Neural cell (in vitro differentiated cells): ENCODE data around the gene ADGRG1. TPM values are rescaled to one million over a fixed set of nuclear protein-coding genes. Genes with fewer than 3 reads are reported as not detected.
A peak's percentile ranks its signal among the peaks of the same experiment; 100 is the strongest.

Experiments used
- H2AFZ ChIP-seq: fragments of 200-600, 300-800 bp; sonication (generic), shearing (Covaris generic); 2 replicates; pipeline ENCODE4 v1.6.0; 2014; ENCODE audit warnings: low read depth, mild to moderate bottlenecking, antibody characterized with exemption, low read length, moderate library complexity
- H3F3A ChIP-seq: fragments of 200-600 bp; shearing (Covaris generic); 2 replicates; pipeline ENCODE4 v1.6.1; 2016; ENCODE audit warnings: mild to moderate bottlenecking, moderate library complexity, mixed read lengths, antibody characterized with exemption, low read length; ENCODE audit not compliant: insufficient read depth, poor library complexity, severe bottlenecking
- H3K27ac ChIP-seq: fragments of 200-600, 300-800 bp; sonication (generic), shearing (Covaris generic); 2 replicates; pipeline ENCODE4 v1.5.1; 2014; ENCODE audit warnings: mild to moderate bottlenecking, low read length, moderate library complexity
- H3K27me3 ChIP-seq: fragments of 300-800, 200-600 bp; sonication (generic), shearing (Covaris generic); 2 replicates; pipeline ENCODE4 v1.6.0; 2014; ENCODE audit warnings: mild to moderate bottlenecking, low read depth, low read length, moderate library complexity; ENCODE audit not compliant: insufficient read depth
- H3K36me3 ChIP-seq: fragments of 300-800, 200-600 bp; sonication (generic), shearing (Covaris generic); 2 replicates; pipeline ENCODE4 v1.5.1; 2014; ENCODE audit warnings: mild to moderate bottlenecking, antibody characterized with exemption, low read length, moderate library complexity; ENCODE audit not compliant: insufficient read depth
- H3K4me2 ChIP-seq: fragments of 300-800, 200-600 bp; sonication (generic), shearing (Covaris generic); 2 replicates; pipeline ENCODE4 v1.6.0; 2014; ENCODE audit warnings: mild to moderate bottlenecking, low read length
- H3K4me3 ChIP-seq: fragments of 300-800, 200-600 bp; sonication (generic), shearing (Covaris generic); 2 replicates; pipeline ENCODE4 v1.5.1; 2014; ENCODE audit warnings: mild to moderate bottlenecking, low read length, moderate library complexity
- H3K79me2 ChIP-seq: fragments of 200-600 bp; shearing (Covaris generic); replicated peaks from 2 replicates; pipeline ENCODE4 v1.6.0; 2014; ENCODE audit warnings: mild to moderate bottlenecking, low read length, moderate library complexity; ENCODE audit not compliant: insufficient read depth
- H3K9ac ChIP-seq: fragments of 300-800, 200-600 bp; sonication (generic), shearing (Covaris generic); 2 replicates; pipeline ENCODE4 v1.6.1; 2016; ENCODE audit warnings: mild to moderate bottlenecking, low read length, mixed read lengths
- H3K9me2 ChIP-seq: fragments of 200-600 bp; shearing (Covaris generic); 2 replicates; pipeline ENCODE4 v1.6.1; 2016; ENCODE audit warnings: mild to moderate bottlenecking, low read length, mixed read lengths; ENCODE audit not compliant: insufficient read depth
- H3K9me3 ChIP-seq: fragments of 200-600, 300-800 bp; sonication (generic), shearing (Covaris generic); 2 replicates; pipeline ENCODE4 v1.6.1; 2016; ENCODE audit warnings: mild to moderate bottlenecking, mixed run types, low read length, moderate library complexity, mixed read lengths
- H4K20me1 ChIP-seq: fragments of 200-600 bp; shearing (Covaris generic); 2 replicates; pipeline ENCODE4 v1.6.1; 2016; ENCODE audit warnings: mild to moderate bottlenecking, mixed run types; ENCODE audit not compliant: insufficient read depth
- EZH2 ChIP-seq: fragments of 200-600, 300-800 bp; shearing (Covaris generic), sonication (generic); IDR thresholded peaks from 2 replicates; pipeline ENCODE4 v1.6.1; 2014; ENCODE audit warnings: antibody characterized with exemption, low read length, borderline replicate concordance, mild to moderate bottlenecking; ENCODE audit not compliant: insufficient read depth, poor library complexity, severe bottlenecking
- MXI1 ChIP-seq: fragments of 450-650 bp; conservative IDR thresholded peaks from 2 replicates; pipeline ENCODE4 v1.6.1; 2014; ENCODE audit warnings: antibody characterized with exemption, mild to moderate bottlenecking; ENCODE audit not compliant: poor library complexity, severe bottlenecking
- POLR2AphosphoS5 ChIP-seq: IDR thresholded peaks from 2 replicates; pipeline ENCODE4 v1.6.1; 2012
- RAD21 ChIP-seq: fragments of 450-650 bp; conservative IDR thresholded peaks from 2 replicates; pipeline ENCODE4 v1.6.1; 2014; ENCODE audit warnings: antibody characterized with exemption, mild to moderate bottlenecking, moderate library complexity
- TAF1 ChIP-seq: IDR thresholded peaks from 2 replicates; pipeline ENCODE4 v1.6.1; 2012; ENCODE audit warnings: low read depth
- polyA plus RNA-seq: library from polyadenylated mRNA; depleted of rRNA; stranded (reverse); fragments of >200 nt; gene quantifications from 2 replicates; pipeline ENCODE4 v1.2.3, GENCODE V29; 2014
- TF ChIP-seq, protein P1 (sequence below): IDR thresholded peaks from 2 replicates; pipeline ENCODE4 v1.6.1; 2012; ENCODE audit warnings: borderline replicate concordance
- TF ChIP-seq, protein P2 (sequence below): fragments of 450-650 bp; IDR thresholded peaks from 2 replicates; pipeline ENCODE4 v1.5.1; 2014; ENCODE audit warnings: antibody characterized with exemption, mild to moderate bottlenecking, moderate library complexity; ENCODE audit not compliant: poor library complexity, severe bottlenecking

The ADGRG1 gene
- polyA plus RNA-seq, 1 donor from 2014 or later = 86.8 TPM

DNA sequence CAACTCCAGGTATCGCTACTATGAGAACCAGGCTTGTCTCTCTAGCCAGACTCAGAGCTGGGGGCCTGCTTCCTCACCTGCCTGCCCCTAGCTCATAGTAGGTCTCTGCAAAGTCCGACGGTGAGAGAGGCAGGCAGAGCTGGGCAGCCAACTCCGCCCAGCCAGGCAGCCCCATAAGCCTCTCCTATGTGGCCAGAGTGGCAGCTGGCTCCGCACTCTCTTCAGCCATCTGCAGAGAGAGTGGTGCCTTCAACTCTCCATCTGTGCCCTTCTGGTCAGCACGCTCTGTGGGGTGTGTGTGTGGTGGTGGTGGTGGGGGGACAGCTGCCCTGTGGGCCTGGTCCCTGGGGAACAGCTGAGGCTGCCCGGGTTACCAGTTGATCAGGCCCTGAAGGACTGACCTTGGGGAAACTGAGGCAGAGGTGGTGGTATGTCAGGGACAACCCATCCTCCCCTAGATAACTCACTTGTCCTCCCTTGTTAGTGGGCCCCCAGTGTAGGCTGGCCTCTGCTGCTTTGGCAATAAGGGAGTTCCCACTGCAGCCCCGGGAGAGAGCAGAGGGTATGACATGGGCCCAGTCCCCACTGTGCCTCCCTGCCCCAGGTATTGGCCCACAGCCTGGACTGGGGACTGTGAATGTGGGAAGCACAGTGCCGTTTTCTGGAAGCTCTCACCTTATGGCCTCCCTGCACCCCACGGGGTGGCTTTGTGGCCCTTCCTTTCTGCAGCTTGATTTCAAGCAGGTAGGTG is 1.8 kb upstream of the ADGRG1 start:
- H3K9ac ChIP-seq = no peak overlapping the region

DNA sequence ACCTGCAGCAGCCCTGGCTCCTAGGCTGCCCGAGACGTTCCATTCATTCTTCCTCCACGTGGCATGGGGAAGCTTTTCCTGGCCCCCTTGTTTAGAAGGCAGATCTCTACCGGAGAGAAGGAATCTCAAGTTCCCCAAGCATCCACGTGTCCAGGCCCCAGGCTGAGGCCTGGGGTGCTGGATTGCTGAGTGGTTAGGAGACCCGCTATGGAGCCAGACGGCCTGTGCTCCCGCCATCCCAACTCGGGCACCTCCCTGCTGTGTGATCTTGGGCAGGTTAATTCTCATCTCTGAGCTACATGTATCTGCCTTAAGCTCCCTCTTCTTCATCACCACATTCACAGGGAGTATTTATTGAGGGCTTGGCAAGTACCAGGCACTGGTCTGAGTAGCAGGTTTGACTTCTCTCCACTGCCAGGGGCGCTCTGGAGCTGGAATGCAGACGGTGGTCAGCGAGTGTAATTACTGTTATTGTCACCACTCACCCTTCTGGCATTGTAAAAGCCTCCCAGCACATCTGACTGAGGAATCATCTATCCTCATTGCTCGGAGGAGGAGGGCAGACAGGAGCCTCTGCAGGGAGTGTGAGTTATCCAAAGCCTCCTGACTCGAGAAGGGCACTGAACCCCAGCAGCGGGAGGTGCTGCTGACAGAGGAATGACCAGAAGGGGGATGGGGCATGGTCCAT is 1.1 kb upstream of the ADGRG1 start:
- H3F3A ChIP-seq = no peaks in the 10 kb centered on the region
- no peaks in the 10 kb centered on the region for H3K9me3 ChIP-seq
- no peaks in the 10 kb centered on the region for H3K27me3 ChIP-seq
- H3K36me3 ChIP-seq = no peaks in the 10 kb centered on the region
- TF ChIP-seq, protein P1, sequence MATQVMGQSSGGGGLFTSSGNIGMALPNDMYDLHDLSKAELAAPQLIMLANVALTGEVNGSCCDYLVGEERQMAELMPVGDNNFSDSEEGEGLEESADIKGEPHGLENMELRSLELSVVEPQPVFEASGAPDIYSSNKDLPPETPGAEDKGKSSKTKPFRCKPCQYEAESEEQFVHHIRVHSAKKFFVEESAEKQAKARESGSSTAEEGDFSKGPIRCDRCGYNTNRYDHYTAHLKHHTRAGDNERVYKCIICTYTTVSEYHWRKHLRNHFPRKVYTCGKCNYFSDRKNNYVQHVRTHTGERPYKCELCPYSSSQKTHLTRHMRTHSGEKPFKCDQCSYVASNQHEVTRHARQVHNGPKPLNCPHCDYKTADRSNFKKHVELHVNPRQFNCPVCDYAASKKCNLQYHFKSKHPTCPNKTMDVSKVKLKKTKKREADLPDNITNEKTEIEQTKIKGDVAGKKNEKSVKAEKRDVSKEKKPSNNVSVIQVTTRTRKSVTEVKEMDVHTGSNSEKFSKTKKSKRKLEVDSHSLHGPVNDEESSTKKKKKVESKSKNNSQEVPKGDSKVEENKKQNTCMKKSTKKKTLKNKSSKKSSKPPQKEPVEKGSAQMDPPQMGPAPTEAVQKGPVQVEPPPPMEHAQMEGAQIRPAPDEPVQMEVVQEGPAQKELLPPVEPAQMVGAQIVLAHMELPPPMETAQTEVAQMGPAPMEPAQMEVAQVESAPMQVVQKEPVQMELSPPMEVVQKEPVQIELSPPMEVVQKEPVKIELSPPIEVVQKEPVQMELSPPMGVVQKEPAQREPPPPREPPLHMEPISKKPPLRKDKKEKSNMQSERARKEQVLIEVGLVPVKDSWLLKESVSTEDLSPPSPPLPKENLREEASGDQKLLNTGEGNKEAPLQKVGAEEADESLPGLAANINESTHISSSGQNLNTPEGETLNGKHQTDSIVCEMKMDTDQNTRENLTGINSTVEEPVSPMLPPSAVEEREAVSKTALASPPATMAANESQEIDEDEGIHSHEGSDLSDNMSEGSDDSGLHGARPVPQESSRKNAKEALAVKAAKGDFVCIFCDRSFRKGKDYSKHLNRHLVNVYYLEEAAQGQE = no peak
- TF ChIP-seq EZH2 (no peak), POLR2AphosphoS5 (no peak), TAF1 (no peak), MXI1 (no peak)
- TF ChIP-seq, protein P2, sequence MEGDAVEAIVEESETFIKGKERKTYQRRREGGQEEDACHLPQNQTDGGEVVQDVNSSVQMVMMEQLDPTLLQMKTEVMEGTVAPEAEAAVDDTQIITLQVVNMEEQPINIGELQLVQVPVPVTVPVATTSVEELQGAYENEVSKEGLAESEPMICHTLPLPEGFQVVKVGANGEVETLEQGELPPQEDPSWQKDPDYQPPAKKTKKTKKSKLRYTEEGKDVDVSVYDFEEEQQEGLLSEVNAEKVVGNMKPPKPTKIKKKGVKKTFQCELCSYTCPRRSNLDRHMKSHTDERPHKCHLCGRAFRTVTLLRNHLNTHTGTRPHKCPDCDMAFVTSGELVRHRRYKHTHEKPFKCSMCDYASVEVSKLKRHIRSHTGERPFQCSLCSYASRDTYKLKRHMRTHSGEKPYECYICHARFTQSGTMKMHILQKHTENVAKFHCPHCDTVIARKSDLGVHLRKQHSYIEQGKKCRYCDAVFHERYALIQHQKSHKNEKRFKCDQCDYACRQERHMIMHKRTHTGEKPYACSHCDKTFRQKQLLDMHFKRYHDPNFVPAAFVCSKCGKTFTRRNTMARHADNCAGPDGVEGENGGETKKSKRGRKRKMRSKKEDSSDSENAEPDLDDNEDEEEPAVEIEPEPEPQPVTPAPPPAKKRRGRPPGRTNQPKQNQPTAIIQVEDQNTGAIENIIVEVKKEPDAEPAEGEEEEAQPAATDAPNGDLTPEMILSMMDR = peak; percentile 32
- H3K79me2 ChIP-seq = no peaks in the 10 kb centered on the region
- no peak overlapping the region for H3K9ac ChIP-seq
- no peak overlapping the region for H2AFZ ChIP-seq
- no peak overlapping the region for H3K4me2 ChIP-seq
- H3K9me2 ChIP-seq = no peaks in the 10 kb centered on the region
- no peaks in the 10 kb centered on the region for H4K20me1 ChIP-seq
- no peak overlapping the region for H3K4me3 ChIP-seq
- no peak overlapping the region for H3K27ac ChIP-seq

More for the DNA sequence above, 1.8 kb upstream of the ADGRG1 start:
- no peaks in the 10 kb centered on the region for H3K36me3 ChIP-seq
- H3K4me3 ChIP-seq = no peak overlapping the region
- H3K27ac ChIP-seq = no peak overlapping the region
- H2AFZ ChIP-seq = no peak overlapping the region
- no peaks in the 10 kb centered on the region for H3K79me2 ChIP-seq
- H3F3A ChIP-seq = no peaks in the 10 kb centered on the region
- no peak overlapping the region for H3K4me2 ChIP-seq
- no peaks in the 10 kb centered on the region for H4K20me1 ChIP-seq
- no peaks in the 10 kb centered on the region for H3K9me2 ChIP-seq
- no peaks in the 10 kb centered on the region for H3K9me3 ChIP-seq
- TF ChIP-seq POLR2AphosphoS5 (no peak), EZH2 (no peak), TAF1 (no peak), RAD21 (no peak), MXI1 (no peak)
- TF ChIP-seq, protein P1 = no peak
- TF ChIP-seq, protein P2 = no peak
- no peaks in the 10 kb centered on the region for H3K27me3 ChIP-seq
